ENCODE data around the gene OR8B8. TPM values are rescaled to one million over a fixed set of nuclear protein-coding genes. Genes with fewer than 3 reads are reported as not detected.

Gene OR8B8
- total RNA-seq, 4 donors from 2014 or later = not detected

- TF ChIP-seq CTCF (IDR thresholded peaks at IDR 0.05; ENCODE audit: low read depth) = no peak
Measured at GRCh38 chr11:124463990-124464389, 18.5 kb upstream of the OR8B8 start.

GRCh38 chr11:124463324-124463723 is 17.8 kb upstream of the OR8B8 start:
- TF ChIP-seq CTCF (IDR thresholded peaks at IDR 0.05; ENCODE audit: low read depth) = no peak

- TF ChIP-seq CTCF (IDR thresholded peaks at IDR 0.05; ENCODE audit: low read depth) = no peak
Measured at GRCh38 chr11:124460459-124460858, 15.0 kb upstream of the OR8B8 start.

GRCh38 chr11:124454552-124454951 is 9.1 kb upstream of the OR8B8 start:
- no peak for TF ChIP-seq CTCF (IDR thresholded peaks at IDR 0.05; ENCODE audit: low read depth)

GRCh38 chr11:124446916-124447315 is 1.4 kb upstream of the OR8B8 start:
- no peak for TF ChIP-seq CTCF (IDR thresholded peaks at IDR 0.05; ENCODE audit: low read depth)

GRCh38 chr11:124442847-124443246 is 2.6 kb downstream of the OR8B8 start:
- no peak for TF ChIP-seq CTCF (IDR thresholded peaks at IDR 0.05; ENCODE audit: low read depth)

GRCh38 chr11:124442442-124442841 is 3.1 kb downstream of the OR8B8 start:
- no peak for TF ChIP-seq CTCF (IDR thresholded peaks at IDR 0.05; ENCODE audit: low read depth)

Measured in subcutaneous adipose tissue (tissue), 4 donors.